LNCAP (cell line): Measurements from ENCODE around the gene ANTXR1.

Experiments
- CTCF ChIP-seq: fragments of 450-650 bp; IDR thresholded peaks from 2 replicates; pipeline ENCODE4 v1.5.1; 2017; ENCODE audit warnings: mild to moderate bottlenecking

Gene ANTXR1

DNA sequence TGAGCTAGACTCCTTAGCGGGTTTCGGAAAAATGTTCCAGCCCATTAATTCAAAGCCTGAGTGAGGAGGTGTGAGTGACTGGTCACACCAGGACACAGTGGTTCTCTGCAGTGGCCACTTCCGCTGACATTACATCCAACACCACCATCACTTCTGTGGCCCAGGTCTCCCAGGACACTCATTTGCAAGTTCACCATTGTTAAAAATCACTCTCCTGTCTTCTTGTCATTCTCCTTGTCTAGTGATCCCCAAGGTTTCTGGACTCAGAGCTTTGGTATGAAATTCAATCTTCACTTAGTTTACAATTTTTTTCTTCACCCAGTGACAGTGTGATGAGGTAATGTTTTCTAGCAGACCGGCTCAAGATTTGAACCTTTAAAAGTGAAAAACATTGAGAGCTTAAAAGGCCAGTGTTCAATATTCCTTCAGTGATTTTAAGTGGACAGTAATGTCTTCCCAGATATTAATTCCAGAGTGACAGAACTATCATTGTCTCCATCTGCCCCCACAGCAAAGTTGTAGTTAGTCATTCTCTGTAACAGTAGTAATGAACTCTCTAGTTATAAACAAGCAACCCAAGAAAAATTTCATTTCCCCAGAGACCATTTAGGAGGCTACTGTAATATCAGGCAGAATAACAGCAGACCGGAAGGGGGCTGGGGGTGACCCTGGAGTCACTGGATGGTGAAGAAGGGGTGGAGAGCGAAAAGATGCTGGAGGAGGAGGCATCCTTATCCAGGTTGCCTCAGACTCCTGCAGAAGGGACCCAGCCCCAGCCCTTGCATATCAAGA lies 209.2 kb downstream of the ANTXR1 start:
- no peak for TF ChIP-seq CTCF

DNA sequence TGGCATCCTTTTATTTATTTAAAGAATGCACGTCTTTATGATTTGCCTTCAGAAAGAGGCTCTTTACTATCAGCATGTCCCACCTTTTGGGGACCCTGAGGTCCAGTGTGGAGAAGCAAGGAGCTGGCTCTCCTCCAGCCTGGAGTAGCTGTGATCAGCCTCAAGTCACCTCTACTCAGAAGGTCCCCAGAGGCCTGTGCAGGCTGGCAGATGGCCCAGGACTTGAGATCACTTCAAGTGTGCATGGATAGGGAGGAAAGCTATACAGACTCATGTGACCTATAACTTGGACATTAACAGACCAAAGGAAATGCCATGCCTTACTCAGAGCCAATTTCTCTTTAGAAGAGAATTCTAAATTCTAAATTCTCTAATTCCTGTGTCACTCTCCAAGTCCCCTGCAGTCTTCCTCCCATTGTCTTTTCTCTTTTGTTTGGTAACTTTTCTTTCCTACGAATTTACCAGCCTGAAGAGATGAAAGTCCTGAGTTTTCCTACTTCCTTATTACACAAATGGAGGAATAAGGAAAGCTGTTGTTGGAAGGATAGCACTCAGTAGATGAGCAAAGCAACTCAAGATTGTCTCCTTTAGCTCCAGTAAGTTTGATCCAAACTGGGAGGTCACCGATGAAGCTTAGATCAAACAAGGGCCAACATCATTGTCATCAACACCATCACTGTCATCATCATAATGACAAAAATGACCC lies 210.1 kb downstream of the ANTXR1 start:
- TF ChIP-seq CTCF: no peak

- no peak for TF ChIP-seq CTCF
Measured at GRCh38 chr2:69223759-69224511, 211.0 kb downstream of the ANTXR1 start.

- no peak for TF ChIP-seq CTCF
Measured at GRCh38 chr2:69224512-69224837, 211.5 kb downstream of the ANTXR1 start.

DNA sequence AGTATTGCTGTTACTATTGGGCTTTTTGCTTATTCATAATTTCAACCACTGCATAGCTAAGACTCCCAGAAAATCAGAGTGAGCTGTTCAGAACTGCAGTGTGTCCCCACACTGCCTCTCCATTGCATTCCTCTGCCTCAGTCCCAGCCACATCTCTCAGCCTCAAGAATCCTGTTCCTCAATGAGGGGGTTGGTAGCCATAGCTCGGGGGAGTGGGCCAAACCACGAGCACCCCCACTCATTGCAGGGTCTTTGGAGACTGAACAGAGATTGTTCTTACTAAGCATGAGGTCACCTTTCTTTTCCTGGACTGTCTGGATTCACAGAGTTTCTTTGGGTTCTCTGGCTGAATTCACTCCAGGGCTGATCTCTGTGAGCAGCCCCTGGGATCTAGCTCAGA lies 213.0 kb downstream of the ANTXR1 start:
- no peak for TF ChIP-seq CTCF

DNA sequence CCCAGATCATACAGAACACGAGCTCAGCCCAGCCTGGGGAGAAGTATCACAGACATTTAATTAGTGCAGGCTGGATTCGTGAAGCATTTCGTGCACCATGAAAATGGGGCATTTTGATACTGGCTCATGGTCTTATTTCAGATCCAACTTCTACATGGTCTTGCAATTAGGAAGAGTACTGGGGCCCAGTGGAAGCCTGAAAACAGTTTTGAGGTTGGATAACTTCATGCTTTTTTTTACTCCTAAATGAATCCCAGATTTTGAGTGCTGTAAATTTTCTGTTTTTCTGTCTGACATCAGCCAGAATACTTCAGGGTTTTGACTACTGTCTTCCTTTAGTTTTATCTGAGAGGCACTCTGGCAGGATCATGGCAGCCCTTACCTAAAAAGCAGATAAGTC lies 213.9 kb downstream of the ANTXR1 start:
- no peak for TF ChIP-seq CTCF

DNA sequence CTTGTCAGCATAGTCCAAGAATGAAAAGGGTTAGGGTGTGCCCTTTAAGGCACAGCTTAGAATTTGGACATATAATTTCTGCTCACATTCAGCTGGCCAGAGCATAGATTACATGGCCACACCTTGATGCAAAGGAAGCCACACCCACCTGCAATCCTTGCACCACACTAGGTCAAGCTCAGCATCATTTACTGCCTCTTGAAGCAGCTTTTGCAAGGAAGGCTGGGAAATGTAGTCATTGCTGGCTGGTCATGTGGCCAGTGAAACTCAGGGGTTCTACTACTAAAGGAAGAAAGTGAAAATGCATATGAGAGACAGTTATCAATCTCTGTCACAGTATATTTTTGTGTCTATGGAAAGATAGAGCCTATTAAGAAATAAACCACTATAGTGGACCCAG lies 214.7 kb downstream of the ANTXR1 start:
- TF ChIP-seq CTCF: no peak
